GM19023 (cell line): ENCODE data around the gene PEPD.
"Not testable (repeated sequence)": the region's sequence is repeated elsewhere in the genome, so short reads cannot be mapped to it uniquely, and the experiment has no call there.

Source experiments
- ATAC-seq: cut with Tn5 transposase; IDR thresholded peaks from one replicate; pipeline ENCODE4 v1.9.1; 2021; ENCODE audit warnings: mild to moderate bottlenecking, moderate library complexity; ENCODE audit not compliant: unreplicated experiment

The PEPD gene

GRCh38 chr19:33499671-33500506 is 21.7 kb downstream of the PEPD start:
- ATAC-seq, result no peak

GRCh38 chr19:33499248-33499647 is 22.3 kb downstream of the PEPD start:
- no peak for ATAC-seq

GRCh38 chr19:33498391-33499000 is 23.1 kb downstream of the PEPD start:
- no peak for ATAC-seq

GRCh38 chr19:33497778-33498175 is 23.8 kb downstream of the PEPD start:
- ATAC-seq, result no peak

GRCh38 chr19:33497131-33497777 is 24.3 kb downstream of the PEPD start:
- ATAC-seq, result no peak

- ATAC-seq, result no peak
Observed at GRCh38 chr19:33496038-33496895, 25.3 kb downstream of the PEPD start.

GRCh38 chr19:33493401-33494275 is 28.0 kb downstream of the PEPD start:
- no peak for ATAC-seq

- ATAC-seq, result no peak
Observed at GRCh38 chr19:33492951-33493350, 28.6 kb downstream of the PEPD start.

GRCh38 chr19:33492090-33492489 is 29.5 kb downstream of the PEPD start:
- ATAC-seq, result no peak

- not testable (repeated sequence) for ATAC-seq
Observed at GRCh38 chr19:33490596-33490995, 31.0 kb downstream of the PEPD start.

GRCh38 chr19:33490041-33490451 is 31.5 kb downstream of the PEPD start:
- no peak for ATAC-seq

- ATAC-seq, result no peak
Observed at GRCh38 chr19:33488826-33489225, 32.8 kb downstream of the PEPD start.

- no peak for ATAC-seq
Observed at GRCh38 chr19:33487901-33488800, 33.4 kb downstream of the PEPD start.

GRCh38 chr19:33486936-33487811 is 34.4 kb downstream of the PEPD start:
- ATAC-seq, result no peak

GRCh38 chr19:33486407-33486806 is 35.2 kb downstream of the PEPD start:
- no peak for ATAC-seq

GRCh38 chr19:33484226-33484774 is 37.3 kb downstream of the PEPD start:
- ATAC-seq, result no peak

GRCh38 chr19:33482476-33482875 is 39.1 kb downstream of the PEPD start:
- ATAC-seq, result no peak

- no peak for ATAC-seq
Observed at GRCh38 chr19:33481863-33482262, 39.7 kb downstream of the PEPD start.
